ENCODE measurements around the gene AKAP6. TPM values are rescaled to one million over a fixed set of nuclear protein-coding genes. Genes with fewer than 3 reads are reported as not detected.

AKAP6 gene
- total RNA-seq, 1 experiment from 2014 or later, result 1.9 TPM

- DNase-seq (ENCODE audit: low read depth, low spot score) (no peak), ATAC-seq (no peak)
- H3K9ac ChIP-seq (ENCODE audit: low read length), result no peak overlapping the region
- CTCF ChIA-PET, result no interaction called here
- no peaks in the 10 kb centered on the region for H3K27me3 ChIP-seq (ENCODE audit: insufficient read depth, low read length)
- no peak overlapping the region for H3K4me3 ChIP-seq (replicated peaks in 1 of 2; ENCODE audit: low read depth in 1 of 2, low read length in 2 of 2)
- no peaks in the 10 kb centered on the region for H4K20me1 ChIP-seq (ENCODE audit: insufficient read depth)
- H3K9me2 ChIP-seq (ENCODE audit: insufficient read depth), result no peaks in the 10 kb centered on the region
- intact Hi-C loops (cut with micrococcal nuclease), result no loop called here
- no TSS peak for BruUV-seq (replicated peaks)
- H3K9me3 ChIP-seq (ENCODE audit: control insufficient read depth in 1 of 2, insufficient read depth in 1 of 2, low read depth in 1 of 2, low read length in 2 of 2), result no peaks in the 10 kb centered on the region
- H3K4me2 ChIP-seq (ENCODE audit: low read length), result no peak overlapping the region
- no peaks in the 10 kb centered on the region for H3K4me1 ChIP-seq (ENCODE audit: control insufficient read depth in 1 of 2, insufficient read depth in 2 of 2, low read length in 2 of 2)
- no peak overlapping the region for H2AFZ ChIP-seq (ENCODE audit: low read depth, low read length, poor library complexity, severe bottlenecking)
- no peak overlapping the region for H3K27ac ChIP-seq (ENCODE audit: low read depth, low read length)
- H3K79me2 ChIP-seq (ENCODE audit: insufficient read depth, low read length), result no peaks in the 10 kb centered on the region
- no peak for TF ChIP-seq ATF3 (IDR thresholded peaks at IDR 0.05)
- no peak for TF ChIP-seq JUND (IDR thresholded peaks at IDR 0.05)
- no peak for TF ChIP-seq SP1 (IDR thresholded peaks at IDR 0.05; ENCODE audit: low read depth)
- no peak for TF ChIP-seq SRF (IDR thresholded peaks at IDR 0.05; ENCODE audit: low read depth)
- TF ChIP-seq, protein P1, sequence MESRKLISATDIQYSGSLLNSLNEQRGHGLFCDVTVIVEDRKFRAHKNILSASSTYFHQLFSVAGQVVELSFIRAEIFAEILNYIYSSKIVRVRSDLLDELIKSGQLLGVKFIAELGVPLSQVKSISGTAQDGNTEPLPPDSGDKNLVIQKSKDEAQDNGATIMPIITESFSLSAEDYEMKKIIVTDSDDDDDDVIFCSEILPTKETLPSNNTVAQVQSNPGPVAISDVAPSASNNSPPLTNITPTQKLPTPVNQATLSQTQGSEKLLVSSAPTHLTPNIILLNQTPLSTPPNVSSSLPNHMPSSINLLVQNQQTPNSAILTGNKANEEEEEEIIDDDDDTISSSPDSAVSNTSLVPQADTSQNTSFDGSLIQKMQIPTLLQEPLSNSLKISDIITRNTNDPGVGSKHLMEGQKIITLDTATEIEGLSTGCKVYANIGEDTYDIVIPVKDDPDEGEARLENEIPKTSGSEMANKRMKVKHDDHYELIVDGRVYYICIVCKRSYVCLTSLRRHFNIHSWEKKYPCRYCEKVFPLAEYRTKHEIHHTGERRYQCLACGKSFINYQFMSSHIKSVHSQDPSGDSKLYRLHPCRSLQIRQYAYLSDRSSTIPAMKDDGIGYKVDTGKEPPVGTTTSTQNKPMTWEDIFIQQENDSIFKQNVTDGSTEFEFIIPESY (IDR thresholded peaks at IDR 0.05; ENCODE audit: extremely low read depth, insufficient replicate concordance, low read length), result no peak
- no peak for TF ChIP-seq EGR1 (IDR thresholded peaks at IDR 0.05; ENCODE audit: low read depth)
- no peak for TF ChIP-seq EZH2 (IDR thresholded peaks at IDR 0.05)
- no peak for TF ChIP-seq MAX (IDR thresholded peaks at IDR 0.05)
- TF ChIP-seq REST (IDR thresholded peaks at IDR 0.05; ENCODE audit: low read depth), result no peak
- TF ChIP-seq RAD21 (IDR thresholded peaks at IDR 0.05; ENCODE audit: low read depth), result no peak
- TF ChIP-seq CTCF (IDR thresholded peaks at IDR 0.05 in 2 of 3, conservative IDR thresholded peaks at IDR 0.05 in 1 of 3; ENCODE audit: borderline replicate concordance in 1 of 3, insufficient read depth in 1 of 3, low read depth in 2 of 3, low read length in 2 of 3), result no peak
- TF ChIP-seq YY1 (IDR thresholded peaks at IDR 0.05; ENCODE audit: extremely low read depth, insufficient replicate concordance, low read depth, low read length), result no peak
- no peak for TF ChIP-seq POLR2A (IDR thresholded peaks at IDR 0.05; ENCODE audit: borderline replicate concordance, extremely low read depth, insufficient read depth, insufficient read length)
- TF ChIP-seq FOSL1 (IDR thresholded peaks at IDR 0.05; ENCODE audit: low read depth), result no peak
- TF ChIP-seq CBX3 (IDR thresholded peaks at IDR 0.05; ENCODE audit: low read depth), result no peak
- RAD21 ChIA-PET (ENCODE audit: low non-redundant PET in 1 of 2, low total read pairs in 2 of 2, uncharacterized antibody in 2 of 2, unreplicated experiment in 2 of 2), result no interaction called here
- H3K36me3 ChIP-seq (ENCODE audit: control insufficient read depth in 1 of 2, insufficient read depth in 2 of 2, low read length in 2 of 2), result no peaks in the 10 kb centered on the region
- POLR2A ChIA-PET, result no interaction called here
Observed at GRCh38 chr14:32332415-32333316, 3.6 kb downstream of the AKAP6 start.
